ENCODE results near the gene TAS2R43. TPM values are rescaled to one million over a fixed set of nuclear protein-coding genes. Genes with fewer than 3 reads are reported as not detected.

TAS2R43 gene
- total RNA-seq, 1 experiment from 2014 or later, result not detected

GRCh38 chr12:11136075-11136474 is 44.0 kb upstream of the TAS2R43 start (continued):
- TF ChIP-seq TCF7L2 (IDR thresholded peaks at IDR 0.05; ENCODE audit: borderline replicate concordance, extremely low read depth, insufficient read depth, insufficient read length) (no peak), YY1 (IDR thresholded peaks at IDR 0.05; ENCODE audit: extremely low read depth, insufficient replicate concordance, low read depth, low read length) (no peak), FOSL1 (IDR thresholded peaks at IDR 0.05; ENCODE audit: low read depth) (no peak), CBX3 (IDR thresholded peaks at IDR 0.05; ENCODE audit: low read depth) (no peak), ZFX (IDR thresholded peaks at IDR 0.05) (no peak), SP1 (IDR thresholded peaks at IDR 0.05; ENCODE audit: low read depth) (no peak)

- Histone ChIP-seq H3K36me3 (ENCODE audit: control insufficient read depth in 1 of 2, insufficient read depth in 2 of 2, low read length in 2 of 2) (no peaks in the 10 kb centered on the region), H3K4me3 (replicated peaks in 1 of 2; ENCODE audit: low read depth in 1 of 2, low read length in 2 of 2) (no peak within 1 kb of the TSS), H3K27me3 (ENCODE audit: insufficient read depth, low read length) (no peaks in the 10 kb centered on the region), H3K9ac (ENCODE audit: low read length) (no peak within 1 kb of the TSS), H3K27ac (ENCODE audit: low read depth, low read length) (no peak within 1 kb of the TSS), H4K20me1 (ENCODE audit: insufficient read depth) (peaks cover 8% of the 10 kb centered on the region; the same call in 1 of the 2 replicates), H3K9me3 (ENCODE audit: control insufficient read depth in 1 of 2, insufficient read depth in 1 of 2, low read depth in 1 of 2, low read length in 2 of 2) (no peaks in the 10 kb centered on the region), H3K4me2 (ENCODE audit: low read length) (no peak within 1 kb of the TSS), H2AFZ (ENCODE audit: low read depth, low read length, poor library complexity, severe bottlenecking) (no peak within 1 kb of the TSS), H3K4me1 (ENCODE audit: control insufficient read depth in 1 of 2, insufficient read depth in 2 of 2, low read length in 2 of 2) (no peaks in the 10 kb centered on the region), H3K79me2 (ENCODE audit: insufficient read depth, low read length) (peaks cover 90% of the 10 kb centered on the region), H3K9me2 (ENCODE audit: insufficient read depth) (no peaks in the 10 kb centered on the region)
- ATAC-seq, result no peak
- no TSS peak for BruUV-seq (replicated peaks)
- CTCF ChIA-PET, result interaction anchor here (0.7 kb wide), 1 partner anchor 439 kb away, joined by 3 read pairs; no protein-coding TSS in a partner anchor
- RAD21 ChIA-PET (ENCODE audit: low non-redundant PET in 1 of 2, low total read pairs in 2 of 2, uncharacterized antibody in 2 of 2, unreplicated experiment in 2 of 2), result no interaction called here
- TF ChIP-seq CEBPB (IDR thresholded peaks at IDR 0.05; ENCODE audit: low read depth) (no peak), JUND (IDR thresholded peaks at IDR 0.05) (no peak), SP1 (IDR thresholded peaks at IDR 0.05; ENCODE audit: low read depth) (no peak), TCF7L2 (IDR thresholded peaks at IDR 0.05; ENCODE audit: borderline replicate concordance, extremely low read depth, insufficient read depth, insufficient read length) (no peak), RAD21 (IDR thresholded peaks at IDR 0.05; ENCODE audit: low read depth) (no peak), ZNF274 (IDR thresholded peaks at IDR 0.05; ENCODE audit: low read depth, low read length) (no peak)
- TF ChIP-seq, protein P1, sequence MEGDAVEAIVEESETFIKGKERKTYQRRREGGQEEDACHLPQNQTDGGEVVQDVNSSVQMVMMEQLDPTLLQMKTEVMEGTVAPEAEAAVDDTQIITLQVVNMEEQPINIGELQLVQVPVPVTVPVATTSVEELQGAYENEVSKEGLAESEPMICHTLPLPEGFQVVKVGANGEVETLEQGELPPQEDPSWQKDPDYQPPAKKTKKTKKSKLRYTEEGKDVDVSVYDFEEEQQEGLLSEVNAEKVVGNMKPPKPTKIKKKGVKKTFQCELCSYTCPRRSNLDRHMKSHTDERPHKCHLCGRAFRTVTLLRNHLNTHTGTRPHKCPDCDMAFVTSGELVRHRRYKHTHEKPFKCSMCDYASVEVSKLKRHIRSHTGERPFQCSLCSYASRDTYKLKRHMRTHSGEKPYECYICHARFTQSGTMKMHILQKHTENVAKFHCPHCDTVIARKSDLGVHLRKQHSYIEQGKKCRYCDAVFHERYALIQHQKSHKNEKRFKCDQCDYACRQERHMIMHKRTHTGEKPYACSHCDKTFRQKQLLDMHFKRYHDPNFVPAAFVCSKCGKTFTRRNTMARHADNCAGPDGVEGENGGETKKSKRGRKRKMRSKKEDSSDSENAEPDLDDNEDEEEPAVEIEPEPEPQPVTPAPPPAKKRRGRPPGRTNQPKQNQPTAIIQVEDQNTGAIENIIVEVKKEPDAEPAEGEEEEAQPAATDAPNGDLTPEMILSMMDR (IDR thresholded peaks at IDR 0.05 in 2 of 3, conservative IDR thresholded peaks at IDR 0.05 in 1 of 3; ENCODE audit: borderline replicate concordance in 1 of 3, insufficient read depth in 1 of 3, low read depth in 2 of 3, low read length in 2 of 3), result no peak
- intact Hi-C loops (cut with micrococcal nuclease), result no loop called here
- POLR2A ChIA-PET, result no interaction called here
- DNase-seq (ENCODE audit: low read depth, low spot score), result no peak
Observed at GRCh38 chr12:11134305-11134704, 42.2 kb upstream of the TAS2R43 start, which contains the start of gene TAS2R30. TAS2R30 (minus strand) TSS chr12:11134644; CDS start chr12:11134244, 400 bp downstream.
